ENCODE measurements around the gene RHEB. TPM values are rescaled to one million over a fixed set of nuclear protein-coding genes. Genes with fewer than 3 reads are reported as not detected.

Gene RHEB
- polyA plus RNA-seq, 1 of the 3 experiments (the other 2 are of a cell fraction) = 87.3 TPM

- Histone ChIP-seq H3K9ac (no peak overlapping the region), H3K27ac (ENCODE audit: low read depth in 2 of 2, low read length in 1 of 2) (no peak overlapping the region), H3K9me2 (no peaks in the 10 kb centered on the region), H3K4me2 (no peak overlapping the region), H3K9me3 (no peaks in the 10 kb centered on the region), H4K20me1 (ENCODE audit: insufficient read depth) (0 out of 2 replicates have a peak, but pooled peaks cover 7% of the 10 kb centered on the region), H3K79me2 (ENCODE audit: insufficient read depth) (peaks cover 46% of the 10 kb centered on the region; the same call in 1 of the 2 replicates), H3K4me1 (ENCODE audit: control insufficient read depth in 1 of 2, insufficient read depth in 2 of 2, low read depth in 1 of 2, low read length in 1 of 2) (no peaks in the 10 kb centered on the region), H3F3A (replicated peaks; ENCODE audit: insufficient read depth) (peaks cover 11% of the 10 kb centered on the region), H2AFZ (ENCODE audit: low read depth) (no peak overlapping the region), H3K36me3 (replicated peaks in 1 of 2; ENCODE audit: control insufficient read depth in 1 of 2, insufficient read depth in 2 of 2, low read length in 1 of 2) (peaks cover 68 to 78% of the 10 kb centered on the region in 2 experiments), H3K4me3 (ENCODE audit: low read depth in 2 of 2, low read length in 1 of 2) (no peak overlapping the region), H3K27me3 (ENCODE audit: insufficient read depth) (no peaks in the 10 kb centered on the region)
- WGBS (ENCODE audit: low lambda C conversion rate) = 82% methylated on average over 5 of the region's 5 CpGs
- TF ChIP-seq RFX5 (IDR thresholded peaks at IDR 0.05; ENCODE audit: low read length) (no peak), MEF2A (IDR thresholded peaks at IDR 0.05; ENCODE audit: borderline replicate concordance, low read depth) (no peak), REST (IDR thresholded peaks at IDR 0.05; ENCODE audit: low read depth, low read length) (no peak), CHD2 (IDR thresholded peaks at IDR 0.05; ENCODE audit: low read length, partially characterized antibody) (no peak), SIN3A (IDR thresholded peaks at IDR 0.05; ENCODE audit: borderline replicate concordance, low read depth, low read length) (no peak), FOXJ3 (CRISPR knock-in tag; IDR thresholded peaks at IDR 0.05) (no peak)
- no peak for DNase-seq
- ChIA-PET CTCF (interaction anchor here (0.9 to 2.3 kb wide), 2 partner anchors 101 to 159 kb away, joined by 3 to 6 read pairs; no protein-coding TSS in a partner anchor), POLR2A (no interaction called here)
These were observed 50.4 kb downstream of the RHEB start for GRCh38 chr7:151469281-151469680.

- Histone ChIP-seq H3K36me3 (replicated peaks in 1 of 2; ENCODE audit: control insufficient read depth in 1 of 2, insufficient read depth in 2 of 2, low read length in 1 of 2) (peaks cover 69 to 77% of the 10 kb centered on the region in 2 experiments), H3K27ac (ENCODE audit: low read depth in 2 of 2, low read length in 1 of 2) (no peak overlapping the region), H3K4me1 (ENCODE audit: control insufficient read depth in 1 of 2, insufficient read depth in 2 of 2, low read depth in 1 of 2, low read length in 1 of 2) (no peaks in the 10 kb centered on the region), H3F3A (replicated peaks; ENCODE audit: insufficient read depth) (peaks cover 11% of the 10 kb centered on the region), H3K9ac (no peak overlapping the region), H3K9me2 (no peaks in the 10 kb centered on the region), H2AFZ (ENCODE audit: low read depth) (no peak overlapping the region), H3K79me2 (ENCODE audit: insufficient read depth) (peaks cover 37% of the 10 kb centered on the region; the same call in 1 of the 2 replicates), H3K9me3 (no peaks in the 10 kb centered on the region), H3K4me2 (no peak overlapping the region), H3K4me3 (ENCODE audit: low read depth in 2 of 2, low read length in 1 of 2) (no peak overlapping the region), H4K20me1 (ENCODE audit: insufficient read depth) (0 out of 2 replicates have a peak, but pooled peaks cover 7% of the 10 kb centered on the region), H3K27me3 (ENCODE audit: insufficient read depth) (no peaks in the 10 kb centered on the region)
- CTCF ChIA-PET = interaction anchor here (0.7 to 2.3 kb wide), 4 partner anchors 44 to 291 kb away, joined by 3 to 6 read pairs (median 3); no protein-coding TSS in a partner anchor
- TF ChIP-seq PBX3 (IDR thresholded peaks at IDR 0.05) (no peak), TAF1 (IDR thresholded peaks at IDR 0.05; ENCODE audit: borderline replicate concordance, low read depth, low read length) (no peak), CTCF (IDR thresholded peaks at IDR 0.05) (no peak), USF1 (IDR thresholded peaks at IDR 0.05; ENCODE audit: borderline replicate concordance, low read depth) (no peak), IRF3 (IDR thresholded peaks at IDR 0.05; ENCODE audit: low read depth, low read length) (no peak), SIN3A (IDR thresholded peaks at IDR 0.05; ENCODE audit: borderline replicate concordance, low read depth, low read length) (no peak), MXI1 (IDR thresholded peaks at IDR 0.05; ENCODE audit: low read depth, low read length) (no peak)
- POLR2A ChIA-PET = no interaction called here
- no peak for DNase-seq
- WGBS (ENCODE audit: low lambda C conversion rate) = 96% methylated on average over 19 of the region's 19 CpGs
These were observed 51.3 kb downstream of the RHEB start for GRCh38 chr7:151468217-151469018.
